Natural killer cell (primary cell): ENCODE results near the gene PPP6R1. TPM values are rescaled to one million over a fixed set of nuclear protein-coding genes. Genes with fewer than 3 reads are reported as not detected.

Experiments
- ATAC-seq, 3 donors: fragments of 150-1000 bp in 2 of 3; fragments of 200-7000 bp in 1 of 3; cut with Tn5 transposase; 1 replicate in 1 of 3; 2 replicates in 2 of 3; pipeline ENCODE4 v1.10.0; 2021; ENCODE audit warnings: mild to moderate bottlenecking in 2 of 3, moderate library complexity in 2 of 3
- DNase-seq, 2 donors: peaks; one replicate each; pipeline versions ENCODE4 v3.0.0 to v3.0.0-alpha.2; 2013 to 2021; ENCODE audit warnings: mixed read lengths in 1 of 2
- H3K27ac ChIP-seq: one replicate; pipeline ENCODE4 v1.5.1; 2013; ENCODE audit warnings: mild to moderate bottlenecking, low read length
- H3K27me3 ChIP-seq: one replicate; pipeline ENCODE4 v1.6.1; 2013; ENCODE audit warnings: low read length; ENCODE audit not compliant: control insufficient read depth, insufficient read depth
- H3K36me3 ChIP-seq: one replicate; pipeline ENCODE4 v1.6.1; 2013; ENCODE audit warnings: low read length; ENCODE audit not compliant: control insufficient read depth, insufficient read depth
- H3K4me1 ChIP-seq: one replicate; pipeline ENCODE4 v1.6.1; 2013; ENCODE audit warnings: low read length; ENCODE audit not compliant: control insufficient read depth, insufficient read depth
- H3K4me3 ChIP-seq: one replicate; pipeline ENCODE4 v1.5.1; 2013; ENCODE audit warnings: low read length
- H3K9me3 ChIP-seq: one replicate; pipeline ENCODE4 v1.6.1; 2013; ENCODE audit warnings: low read length; ENCODE audit not compliant: control insufficient read depth, insufficient read depth
- H3K27ac Mint-ChIP-seq, 2 donors: one replicate each; pipeline ENCODE4 v1.8.0; 2022; ENCODE audit warnings: mild to moderate bottlenecking in 2 of 2, mixed read lengths in 2 of 2, moderate library complexity in 1 of 2
- H3K27me3 Mint-ChIP-seq, 2 donors: one replicate each; pipeline ENCODE4 v1.8.0; 2022; ENCODE audit warnings: low read depth in 2 of 2, mixed read lengths in 2 of 2
- H3K36me3 Mint-ChIP-seq: one replicate; pipeline ENCODE4 v1.8.0; 2022; ENCODE audit warnings: mixed read lengths
- H3K4me1 Mint-ChIP-seq, 2 donors: one replicate each; pipeline ENCODE4 v1.8.0; 2022; ENCODE audit warnings: mixed read lengths in 2 of 2
- H3K4me3 Mint-ChIP-seq: one replicate; pipeline ENCODE4 v1.8.0; 2022; ENCODE audit warnings: mild to moderate bottlenecking, moderate library complexity, mixed read lengths
- H3K9me3 Mint-ChIP-seq, 2 donors: one replicate each; pipeline ENCODE4 v1.8.0; 2022; ENCODE audit warnings: mixed read lengths in 2 of 2
- CTCF ChIP-seq: fragments of 200-600 bp; IDR thresholded peaks from one replicate; pipeline ENCODE4 v1.8.0; 2022; ENCODE audit warnings: antibody characterized with exemption
- WGBS: methylation state at CpG from one replicate; pipeline ENCODE4 v1.1.7; 2013; ENCODE audit warnings: missing lambda C conversion rate; ENCODE audit not compliant: insufficient coverage; 5-methylcytosine and 5-hydroxymethylcytosine counted together
- intact Hi-C: fragments of 100-400 bp; cut with micrococcal nuclease; formaldehyde crosslinking; loops from one replicate; pipeline ENCODE4 v1.14.2; 2022
- total RNA-seq, 4 donors: library from RNA; stranded (reverse); fragments of 120-200 nt in 1 of 4; gene quantifications; one replicate each; pipeline versions ENCODE4 v1.2.3 to v1.2.4, GENCODE V29; 2013 to 2022

PPP6R1 gene
- total RNA-seq, 3 donors from 2014 or later (not counting 1 experiment from before 2014, with no cell fraction given): 252 to 275 (median 260) TPM

- WGBS: 83% methylated on average over 3 of the region's 3 CpGs
Observed at GRCh38 chr19:55212447-55212846, 46.4 kb downstream of the PPP6R1 start.

GRCh38 chr19:55209693-55210472 lies 48.9 kb downstream of the PPP6R1 start:
- peaks cover 6 to 17% of the 10 kb centered on the region in 2 donors for H3K4me1 Mint-ChIP-seq
- no peaks in the 10 kb centered on the region for H3K36me3 Mint-ChIP-seq
- Histone ChIP-seq H3K27ac (no peak overlapping the region), H3K4me3 (no peak overlapping the region), H3K4me1 (peaks cover 7% of the 10 kb centered on the region), H3K27me3 (no peaks in the 10 kb centered on the region), H3K36me3 (no peaks in the 10 kb centered on the region), H3K9me3 (peaks cover 5% of the 10 kb centered on the region)
- ATAC-seq (no peak), DNase-seq (no peak)
- no peak for TF ChIP-seq CTCF
- no peak overlapping the region for H3K4me3 Mint-ChIP-seq
- H3K27ac Mint-ChIP-seq: no peak overlapping the region
- H3K27me3 Mint-ChIP-seq: peaks cover 13 to 20% of the 10 kb centered on the region in 2 donors
- intact Hi-C loops: loop anchor here (5.0 kb wide), 1 partner anchor 292 kb away; no protein-coding TSS in a partner anchor
- H3K9me3 Mint-ChIP-seq: peaks cover 0 to 2% of the 10 kb centered on the region in 2 donors
- 84% methylated on average over 16 of the region's 17 CpGs for WGBS

More at GRCh38 chr19:55212447-55212846, 46.4 kb downstream of the PPP6R1 start:
- Histone ChIP-seq H3K4me3 (no peak overlapping the region), H3K36me3 (no peaks in the 10 kb centered on the region), H3K27me3 (no peaks in the 10 kb centered on the region), H3K4me1 (peaks cover 12% of the 10 kb centered on the region), H3K9me3 (peaks cover 5% of the 10 kb centered on the region), H3K27ac (no peak overlapping the region)
- peaks cover 0 to 2% of the 10 kb centered on the region in 2 donors for H3K9me3 Mint-ChIP-seq
- no peak overlapping the region for H3K27ac Mint-ChIP-seq
- H3K4me3 Mint-ChIP-seq: no peak overlapping the region
- peaks cover 16 to 19% of the 10 kb centered on the region in 2 donors for H3K4me1 Mint-ChIP-seq
- DNase-seq (peak; percentile 26 to 54), ATAC-seq (peak; percentile 47 to 70 (median 65))
- peaks cover 7 to 12% of the 10 kb centered on the region in 2 donors for H3K27me3 Mint-ChIP-seq
- no peaks in the 10 kb centered on the region for H3K36me3 Mint-ChIP-seq
- intact Hi-C loops: loop anchor here (1.0 to 5.0 kb wide), 2 partner anchors 206 to 290 kb away; no protein-coding TSS in a partner anchor
- no peak for TF ChIP-seq CTCF

- TF ChIP-seq CTCF: no peak
- no peak for DNase-seq
- Mint-ChIP-seq H3K27ac (no peak within 1 kb of the TSS), H3K4me3 (no peak within 1 kb of the TSS), H3K4me1 (peaks cover 6 to 17% of the 10 kb centered on the region in 2 donors), H3K36me3 (no peaks in the 10 kb centered on the region), H3K27me3 (peaks cover 11 to 25% of the 10 kb centered on the region in 2 donors), H3K9me3 (peaks cover 0 to 2% of the 10 kb centered on the region in 2 donors)
- Histone ChIP-seq H3K4me3 (no peak within 1 kb of the TSS), H3K36me3 (no peaks in the 10 kb centered on the region), H3K9me3 (peaks cover 5% of the 10 kb centered on the region), H3K27me3 (no peaks in the 10 kb centered on the region), H3K4me1 (peaks cover 7% of the 10 kb centered on the region), H3K27ac (no peak within 1 kb of the TSS)
- intact Hi-C loops: no loop called here
- no peak for ATAC-seq
- 59% methylated on average over 15 of the region's 18 CpGs for WGBS
Observed at GRCh38 chr19:55208880-55209692, 49.7 kb downstream of the PPP6R1 start, which contains the start of gene PTPRH. Gene PTPRH (minus strand): TSS chr19:55209501. CDS start chr19:55209433, 68 bp downstream.
